ENCODE measurements around the gene PCSK2.

The PCSK2 gene

DNA sequence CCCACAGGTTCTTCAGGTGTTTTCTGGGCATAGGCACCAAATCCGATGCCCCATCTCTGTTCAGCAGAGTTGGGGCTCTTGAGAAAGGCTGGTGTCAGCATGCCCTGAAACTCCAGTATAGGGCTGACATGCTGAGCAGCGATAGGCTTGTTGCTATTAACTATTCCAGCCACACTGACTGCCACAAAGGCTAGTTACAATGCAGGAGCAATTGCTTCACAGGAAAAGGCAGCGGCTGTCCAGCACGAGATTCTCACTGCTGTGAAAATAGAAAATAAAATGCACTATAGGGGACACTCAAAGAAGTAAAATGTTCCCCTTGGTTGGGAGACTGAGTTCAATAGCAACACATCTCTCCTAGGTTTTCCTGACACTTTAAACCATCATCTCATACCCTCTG, 191.9 kb downstream of the PCSK2 start:
- H3K4me3 ChIP-seq (ENCODE audit: low read length in 2 of 2) = no peak overlapping the region
- peaks cover 0 to 2% of the 10 kb centered on the region in 2 donors for H3K27me3 ChIP-seq (ENCODE audit: control insufficient read depth in 2 of 2, insufficient read depth in 2 of 2, low read length in 2 of 2)
- H3K9me3 ChIP-seq (ENCODE audit: control insufficient read depth in 2 of 2, low read length in 2 of 2) = no peaks in the 10 kb centered on the region
- no peak overlapping the region for H3K27ac ChIP-seq (ENCODE audit: low read depth in 2 of 2, low read length in 2 of 2)
- H3K9ac ChIP-seq (ENCODE audit: low read depth in 1 of 2, low read length in 2 of 2) = no peak overlapping the region
- H3K36me3 ChIP-seq (ENCODE audit: control insufficient read depth in 2 of 2, insufficient read depth in 2 of 2, low read length in 2 of 2) = no peaks in the 10 kb centered on the region
- H3K4me1 ChIP-seq (ENCODE audit: control insufficient read depth in 2 of 2, insufficient read depth in 2 of 2, low read length in 2 of 2) = no peaks in the 10 kb centered on the region

GRCh38 chr20:17419479-17420041, 192.7 kb downstream of the PCSK2 start:
- H3K27me3 ChIP-seq (ENCODE audit: control insufficient read depth in 2 of 2, insufficient read depth in 2 of 2, low read length in 2 of 2) = peaks cover 0 to 2% of the 10 kb centered on the region in 2 donors
- no peak overlapping the region for H3K27ac ChIP-seq (ENCODE audit: low read depth in 2 of 2, low read length in 2 of 2)
- H3K9me3 ChIP-seq (ENCODE audit: control insufficient read depth in 2 of 2, low read length in 2 of 2) = no peaks in the 10 kb centered on the region
- H3K36me3 ChIP-seq (ENCODE audit: control insufficient read depth in 2 of 2, insufficient read depth in 2 of 2, low read length in 2 of 2) = no peaks in the 10 kb centered on the region
- no peak overlapping the region for H3K4me3 ChIP-seq (ENCODE audit: low read length in 2 of 2)
- H3K4me1 ChIP-seq (ENCODE audit: control insufficient read depth in 2 of 2, insufficient read depth in 2 of 2, low read length in 2 of 2) = no peaks in the 10 kb centered on the region
- H3K9ac ChIP-seq (ENCODE audit: low read depth in 1 of 2, low read length in 2 of 2) = no peak overlapping the region

DNA sequence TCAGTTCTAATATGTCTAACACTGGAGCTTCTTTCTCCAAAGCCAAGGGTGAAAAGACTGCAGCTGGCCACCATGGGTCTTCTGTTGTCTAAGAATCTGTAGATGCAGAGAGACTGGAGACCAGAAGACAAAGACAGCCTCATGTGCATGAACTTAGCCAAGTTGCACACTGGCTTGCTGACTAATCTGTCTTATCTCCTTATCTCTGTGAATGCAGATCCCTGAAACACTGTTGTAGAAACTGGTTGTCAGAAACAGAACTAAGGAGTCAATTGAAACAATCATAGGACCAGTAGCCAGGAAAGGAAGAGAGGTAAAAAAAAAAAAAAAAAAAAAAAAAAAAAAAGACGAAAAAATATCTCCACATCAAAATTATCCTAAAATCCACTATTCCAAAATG, 194.7 kb downstream of the PCSK2 start:
- H3K4me3 ChIP-seq (ENCODE audit: low read length in 2 of 2) = no peak overlapping the region
- H3K9ac ChIP-seq (ENCODE audit: low read depth in 1 of 2, low read length in 2 of 2) = no peak overlapping the region
- no peaks in the 10 kb centered on the region for H3K9me3 ChIP-seq (ENCODE audit: control insufficient read depth in 2 of 2, low read length in 2 of 2)
- H3K4me1 ChIP-seq (ENCODE audit: control insufficient read depth in 2 of 2, insufficient read depth in 2 of 2, low read length in 2 of 2) = no peaks in the 10 kb centered on the region
- H3K27ac ChIP-seq (ENCODE audit: low read depth in 2 of 2, low read length in 2 of 2) = no peak overlapping the region
- no peaks in the 10 kb centered on the region for H3K36me3 ChIP-seq (ENCODE audit: control insufficient read depth in 2 of 2, insufficient read depth in 2 of 2, low read length in 2 of 2)
- H3K27me3 ChIP-seq (ENCODE audit: control insufficient read depth in 2 of 2, insufficient read depth in 2 of 2, low read length in 2 of 2) = peaks cover 0 to 2% of the 10 kb centered on the region in 2 donors

GRCh38 chr20:17423782-17424181, 196.9 kb downstream of the PCSK2 start:
- no peaks in the 10 kb centered on the region for H3K4me1 ChIP-seq (ENCODE audit: control insufficient read depth in 2 of 2, insufficient read depth in 2 of 2, low read length in 2 of 2)
- H3K27me3 ChIP-seq (ENCODE audit: control insufficient read depth in 2 of 2, insufficient read depth in 2 of 2, low read length in 2 of 2) = peaks cover 0 to 5% of the 10 kb centered on the region in 2 donors
- no peaks in the 10 kb centered on the region for H3K36me3 ChIP-seq (ENCODE audit: control insufficient read depth in 2 of 2, insufficient read depth in 2 of 2, low read length in 2 of 2)
- no peaks in the 10 kb centered on the region for H3K9me3 ChIP-seq (ENCODE audit: control insufficient read depth in 2 of 2, low read length in 2 of 2)
- H3K4me3 ChIP-seq (ENCODE audit: low read length in 2 of 2) = no peak overlapping the region
- no peak overlapping the region for H3K9ac ChIP-seq (ENCODE audit: low read depth in 1 of 2, low read length in 2 of 2)
- no peak overlapping the region for H3K27ac ChIP-seq (ENCODE audit: low read depth in 2 of 2, low read length in 2 of 2)

DNA sequence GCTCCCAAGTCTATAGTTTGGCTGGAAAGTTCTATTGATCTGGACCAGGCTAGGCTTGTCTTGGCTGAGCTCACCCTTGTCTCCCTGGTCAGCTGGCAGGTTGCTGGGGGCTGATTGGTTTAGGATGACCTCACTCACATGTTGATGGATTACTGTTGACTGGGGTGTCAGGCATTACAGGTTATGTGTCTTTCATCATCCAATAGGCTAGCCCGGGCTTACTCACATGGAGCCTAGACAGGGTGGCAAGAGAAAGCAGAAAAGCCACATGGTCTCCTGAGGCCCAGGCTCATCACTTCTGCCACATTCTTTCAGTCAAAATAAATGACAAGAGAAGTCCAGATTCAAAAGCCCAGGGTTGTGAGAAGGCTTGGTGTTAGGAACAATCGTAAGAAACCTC, 200.8 kb downstream of the PCSK2 start:
- no peaks in the 10 kb centered on the region for H3K9me3 ChIP-seq (ENCODE audit: control insufficient read depth in 2 of 2, low read length in 2 of 2)
- peaks cover 0 to 3% of the 10 kb centered on the region in 2 donors for H3K27me3 ChIP-seq (ENCODE audit: control insufficient read depth in 2 of 2, insufficient read depth in 2 of 2, low read length in 2 of 2)
- H3K9ac ChIP-seq (ENCODE audit: low read depth in 1 of 2, low read length in 2 of 2) = no peak overlapping the region
- H3K4me3 ChIP-seq (ENCODE audit: low read length in 2 of 2) = no peak overlapping the region
- H3K27ac ChIP-seq (ENCODE audit: low read depth in 2 of 2, low read length in 2 of 2) = no peak overlapping the region
- no peaks in the 10 kb centered on the region for H3K4me1 ChIP-seq (ENCODE audit: control insufficient read depth in 2 of 2, insufficient read depth in 2 of 2, low read length in 2 of 2)
- H3K36me3 ChIP-seq (ENCODE audit: control insufficient read depth in 2 of 2, insufficient read depth in 2 of 2, low read length in 2 of 2) = no peaks in the 10 kb centered on the region

DNA sequence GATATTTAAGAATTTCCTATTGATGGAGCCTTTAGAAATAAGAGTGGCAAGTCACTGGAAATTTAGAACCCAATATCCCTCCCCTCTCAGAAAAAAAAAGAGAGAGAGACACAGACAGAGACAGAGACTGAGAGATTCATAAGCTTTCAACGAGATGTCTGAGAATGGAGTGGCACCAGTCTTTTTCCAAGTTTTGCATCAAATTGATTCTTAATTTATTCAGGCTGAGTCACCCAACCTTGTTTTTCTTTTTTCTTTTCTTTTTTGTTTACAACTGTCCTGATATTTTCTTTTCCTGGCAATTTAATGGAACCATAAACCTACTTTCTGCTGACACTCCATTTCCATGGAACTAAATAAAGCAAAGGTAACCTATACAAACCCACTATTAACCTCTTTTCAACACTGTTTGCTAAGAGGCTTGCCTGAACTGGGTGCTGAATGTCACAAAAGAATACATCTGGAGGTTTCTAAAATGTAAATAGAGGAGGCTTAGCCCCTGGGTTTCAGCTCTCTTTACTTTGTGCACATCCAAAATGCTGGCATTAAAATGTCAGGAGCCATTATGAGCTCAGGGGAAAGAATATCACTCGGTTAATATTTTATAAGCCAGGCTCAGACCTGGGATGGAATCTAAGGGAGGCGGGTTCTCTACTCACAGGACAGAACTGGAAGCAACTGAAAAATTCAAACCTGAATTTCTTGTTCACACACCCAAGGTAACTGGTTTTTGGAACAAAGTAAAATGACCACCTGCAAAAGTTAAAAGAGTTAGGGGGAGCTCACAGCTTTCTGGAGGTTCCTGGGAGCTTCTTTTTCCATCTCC, 203.5 kb downstream of the PCSK2 start:
- H3K4me3 ChIP-seq (ENCODE audit: low read length in 2 of 2) = no peak overlapping the region
- H3K9me3 ChIP-seq (ENCODE audit: control insufficient read depth in 2 of 2, low read length in 2 of 2) = no peaks in the 10 kb centered on the region
- no peaks in the 10 kb centered on the region for H3K36me3 ChIP-seq (ENCODE audit: control insufficient read depth in 2 of 2, insufficient read depth in 2 of 2, low read length in 2 of 2)
- no peaks in the 10 kb centered on the region for H3K4me1 ChIP-seq (ENCODE audit: control insufficient read depth in 2 of 2, insufficient read depth in 2 of 2, low read length in 2 of 2)
- H3K27ac ChIP-seq (ENCODE audit: low read depth in 2 of 2, low read length in 2 of 2) = no peak overlapping the region
- H3K27me3 ChIP-seq (ENCODE audit: control insufficient read depth in 2 of 2, insufficient read depth in 2 of 2, low read length in 2 of 2) = peaks cover 0 to 5% of the 10 kb centered on the region in 2 donors
- H3K9ac ChIP-seq (ENCODE audit: low read depth in 1 of 2, low read length in 2 of 2) = no peak overlapping the region

GRCh38 chr20:17431621-17432364, 205.0 kb downstream of the PCSK2 start:
- H3K9me3 ChIP-seq (ENCODE audit: control insufficient read depth in 2 of 2, low read length in 2 of 2) = no peaks in the 10 kb centered on the region
- no peaks in the 10 kb centered on the region for H3K4me1 ChIP-seq (ENCODE audit: control insufficient read depth in 2 of 2, insufficient read depth in 2 of 2, low read length in 2 of 2)
- no peaks in the 10 kb centered on the region for H3K36me3 ChIP-seq (ENCODE audit: control insufficient read depth in 2 of 2, insufficient read depth in 2 of 2, low read length in 2 of 2)
- H3K27ac ChIP-seq (ENCODE audit: low read depth in 2 of 2, low read length in 2 of 2) = no peak overlapping the region
- no peak overlapping the region for H3K4me3 ChIP-seq (ENCODE audit: low read length in 2 of 2)
- peaks cover 0 to 5% of the 10 kb centered on the region in 2 donors for H3K27me3 ChIP-seq (ENCODE audit: control insufficient read depth in 2 of 2, insufficient read depth in 2 of 2, low read length in 2 of 2)
- no peak overlapping the region for H3K9ac ChIP-seq (ENCODE audit: low read depth in 1 of 2, low read length in 2 of 2)

- no peak overlapping the region for H3K4me3 ChIP-seq (ENCODE audit: low read length in 2 of 2)
- no peak overlapping the region for H3K9ac ChIP-seq (ENCODE audit: low read depth in 1 of 2, low read length in 2 of 2)
- H3K27me3 ChIP-seq (ENCODE audit: control insufficient read depth in 2 of 2, insufficient read depth in 2 of 2, low read length in 2 of 2) = peaks cover 0 to 3% of the 10 kb centered on the region in 2 donors
These were observed 209.8 kb downstream of the PCSK2 start for GRCh38 chr20:17436664-17437063.

GRCh38 chr20:17437251-17437650, 210.4 kb downstream of the PCSK2 start:
- H3K4me3 ChIP-seq (ENCODE audit: low read length in 2 of 2) = no peak overlapping the region
- H3K36me3 ChIP-seq (ENCODE audit: control insufficient read depth in 2 of 2, insufficient read depth in 2 of 2, low read length in 2 of 2) = no peaks in the 10 kb centered on the region
- H3K27ac ChIP-seq (ENCODE audit: low read depth in 2 of 2, low read length in 2 of 2) = no peak overlapping the region
- H3K4me1 ChIP-seq (ENCODE audit: control insufficient read depth in 2 of 2, insufficient read depth in 2 of 2, low read length in 2 of 2) = no peaks in the 10 kb centered on the region
- H3K9ac ChIP-seq (ENCODE audit: low read depth in 1 of 2, low read length in 2 of 2) = no peak overlapping the region
- peaks cover 0 to 3% of the 10 kb centered on the region in 2 donors for H3K27me3 ChIP-seq (ENCODE audit: control insufficient read depth in 2 of 2, insufficient read depth in 2 of 2, low read length in 2 of 2)
- H3K9me3 ChIP-seq (ENCODE audit: control insufficient read depth in 2 of 2, low read length in 2 of 2) = no peaks in the 10 kb centered on the region

More at GRCh38 chr20:17436664-17437063, 209.8 kb downstream of the PCSK2 start:
- H3K27ac ChIP-seq (ENCODE audit: low read depth in 2 of 2, low read length in 2 of 2) = no peak overlapping the region
- H3K4me1 ChIP-seq (ENCODE audit: control insufficient read depth in 2 of 2, insufficient read depth in 2 of 2, low read length in 2 of 2) = no peaks in the 10 kb centered on the region
- H3K36me3 ChIP-seq (ENCODE audit: control insufficient read depth in 2 of 2, insufficient read depth in 2 of 2, low read length in 2 of 2) = no peaks in the 10 kb centered on the region
- no peaks in the 10 kb centered on the region for H3K9me3 ChIP-seq (ENCODE audit: control insufficient read depth in 2 of 2, low read length in 2 of 2)

DNA sequence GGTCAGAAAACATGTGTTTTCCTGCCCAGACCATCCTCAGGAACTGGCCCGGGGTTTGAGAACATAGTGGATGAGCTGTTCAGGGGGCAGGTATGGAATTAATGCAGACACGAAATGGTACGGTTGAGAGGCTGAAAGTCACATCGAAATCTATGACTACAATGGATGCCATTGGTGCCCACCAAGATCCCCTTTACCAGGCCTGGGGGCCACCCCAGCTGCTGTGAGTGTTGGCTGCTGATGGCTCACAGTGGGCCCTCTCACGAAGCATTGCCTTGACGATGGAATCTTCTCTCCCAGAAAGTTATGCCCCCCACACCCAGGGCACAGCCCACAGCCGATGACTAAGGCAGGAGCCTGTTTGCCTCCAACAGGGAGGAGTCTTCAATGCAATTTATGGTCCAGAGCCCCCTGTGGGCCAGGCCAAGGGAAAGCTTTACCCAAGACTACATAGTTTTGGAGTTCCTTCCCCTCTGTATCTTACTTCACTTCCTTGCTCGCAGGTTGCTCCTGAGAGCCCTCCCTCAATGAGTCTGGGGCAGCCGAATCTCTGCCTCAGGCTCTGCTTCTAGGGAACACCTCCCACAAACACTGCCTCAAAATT, 211.7 kb downstream of the PCSK2 start:
- H3K27me3 ChIP-seq (ENCODE audit: control insufficient read depth in 2 of 2, insufficient read depth in 2 of 2, low read length in 2 of 2) = no peaks in the 10 kb centered on the region
- no peak overlapping the region for H3K4me3 ChIP-seq (ENCODE audit: low read length in 2 of 2)
- no peaks in the 10 kb centered on the region for H3K9me3 ChIP-seq (ENCODE audit: control insufficient read depth in 2 of 2, low read length in 2 of 2)
- no peaks in the 10 kb centered on the region for H3K4me1 ChIP-seq (ENCODE audit: control insufficient read depth in 2 of 2, insufficient read depth in 2 of 2, low read length in 2 of 2)
- H3K27ac ChIP-seq (ENCODE audit: low read depth in 2 of 2, low read length in 2 of 2) = no peak overlapping the region
- H3K36me3 ChIP-seq (ENCODE audit: control insufficient read depth in 2 of 2, insufficient read depth in 2 of 2, low read length in 2 of 2) = no peaks in the 10 kb centered on the region
- H3K9ac ChIP-seq (ENCODE audit: low read depth in 1 of 2, low read length in 2 of 2) = no peak overlapping the region
